Tibial nerve (tissue), 4 donors: ENCODE results near the gene ASXL2.

Experiments used
- CTCF ChIP-seq, 5 experiments: fragments of 200-600 bp in 3 of 5; fragments of 450-650 bp in 2 of 5; sonication (generic) in 3 of 5; IDR thresholded peaks; one replicate each; pipeline ENCODE4 v1.5.1; 2016 to 2019; ENCODE audit warnings: antibody characterized with exemption in 5 of 5, mild to moderate bottlenecking in 3 of 5, moderate library complexity in 2 of 5
- EP300 ChIP-seq, 2 donors: sonication (generic); formaldehyde crosslinking; IDR thresholded peaks; one replicate each; pipeline ENCODE4 v1.6.1; 2017; ENCODE audit warnings: antibody characterized with exemption in 2 of 2, mild to moderate bottlenecking in 1 of 2
- POLR2A ChIP-seq, 2 donors: fragments of 450-650 bp; IDR thresholded peaks; one replicate each; pipeline ENCODE4 v1.6.1; 2017; ENCODE audit warnings: antibody characterized with exemption in 2 of 2, mild to moderate bottlenecking in 2 of 2, moderate library complexity in 2 of 2

GRCh38 chr2:25926984-25927756, 48.9 kb upstream of the ASXL2 start:
- TF ChIP-seq POLR2A (IDR thresholded peaks at IDR 0.05) (no peak), CTCF (IDR thresholded peaks at IDR 0.05) (no peak), EP300 (IDR thresholded peaks at IDR 0.05) (no peak)
